ENCODE results near the gene HSD3B2.

Gene HSD3B2

GRCh38 chr1:119397986-119398385, 17.0 kb upstream of the HSD3B2 start:
- no peak for ATAC-seq
- DNase-seq = no peak

- DNase-seq (no peak), ATAC-seq (no peak)
Observed at GRCh38 chr1:119404736-119405135, 10.2 kb upstream of the HSD3B2 start.

GRCh38 chr1:119409731-119410130, 5.2 kb upstream of the HSD3B2 start:
- DNase-seq (no peak), ATAC-seq (no peak)

- DNase-seq (no peak), ATAC-seq (no peak)
Observed at GRCh38 chr1:119410961-119411360, 4.0 kb upstream of the HSD3B2 start.

- ATAC-seq = no peak
- no peak for DNase-seq
Observed at GRCh38 chr1:119416006-119416640, 1.2 kb downstream of the HSD3B2 start.

GRCh38 chr1:119419109-119419508, 4.2 kb downstream of the HSD3B2 start:
- no peak for DNase-seq
- no peak for ATAC-seq

GRCh38 chr1:119420638-119421037, 5.7 kb downstream of the HSD3B2 start:
- DNase-seq = no peak
- no peak for ATAC-seq

- no peak for ATAC-seq
Observed at GRCh38 chr1:119422631-119423030, 7.7 kb downstream of the HSD3B2 start.

GRCh38 chr1:119428991-119429390, 14.0 kb downstream of the HSD3B2 start:
- ATAC-seq (no peak), DNase-seq (no peak)

More at GRCh38 chr1:119422631-119423030, 7.7 kb downstream of the HSD3B2 start:
- no peak for DNase-seq

- DNase-seq (no peak), ATAC-seq (no peak)
Observed at GRCh38 chr1:119429687-119430086, 14.7 kb downstream of the HSD3B2 start.

GRCh38 chr1:119430486-119430885, 15.5 kb downstream of the HSD3B2 start:
- no peak for DNase-seq
- no peak for ATAC-seq

- DNase-seq (no peak), ATAC-seq (no peak)
Observed at GRCh38 chr1:119431836-119432235, 16.9 kb downstream of the HSD3B2 start.

GRCh38 chr1:119435052-119435451, 20.1 kb downstream of the HSD3B2 start:
- ATAC-seq (no peak), DNase-seq (no peak)

GRCh38 chr1:119438761-119439160, 23.8 kb downstream of the HSD3B2 start:
- ATAC-seq (no peak), DNase-seq (no peak)

GRCh38 chr1:119440721-119441307, 25.9 kb downstream of the HSD3B2 start:
- no peak for ATAC-seq

GRCh38 chr1:119442756-119443155, 27.8 kb downstream of the HSD3B2 start:
- DNase-seq (no peak), ATAC-seq (no peak)

More at GRCh38 chr1:119440721-119441307, 25.9 kb downstream of the HSD3B2 start:
- no peak for DNase-seq

- ATAC-seq (no peak), DNase-seq (no peak)
Observed at GRCh38 chr1:119446321-119446720, 31.4 kb downstream of the HSD3B2 start.

GRCh38 chr1:119447344-119448126, 32.6 kb downstream of the HSD3B2 start:
- DNase-seq = no peak

GRCh38 chr1:119448127-119448511, 33.2 kb downstream of the HSD3B2 start:
- ATAC-seq (no peak), DNase-seq (no peak)

More at GRCh38 chr1:119447344-119448126, 32.6 kb downstream of the HSD3B2 start:
- ATAC-seq = no peak

GRCh38 chr1:119449971-119450370, 35.0 kb downstream of the HSD3B2 start:
- ATAC-seq (no peak), DNase-seq (no peak)

- no peak for DNase-seq
- ATAC-seq = no peak
Observed at GRCh38 chr1:119451158-119451557, 36.2 kb downstream of the HSD3B2 start.

GRCh38 chr1:119452091-119452490, 37.1 kb downstream of the HSD3B2 start:
- no peak for ATAC-seq

GRCh38 chr1:119453021-119453420, 38.1 kb downstream of the HSD3B2 start:
- ATAC-seq = peak; percentile 67
- DNase-seq = peak; percentile 20

More at GRCh38 chr1:119452091-119452490, 37.1 kb downstream of the HSD3B2 start:
- DNase-seq = no peak
